GM18867 (cell line): ENCODE measurements around the gene BCAS4.
"Not testable (repeated sequence)": the region's sequence is repeated elsewhere in the genome, so short reads cannot be mapped to it uniquely, and the experiment has no call there.

Source experiments
- ATAC-seq: cut with Tn5 transposase; IDR thresholded peaks from one replicate; pipeline ENCODE4 v1.9.1; 2021; ENCODE audit warnings: mild to moderate bottlenecking, moderate library complexity; ENCODE audit not compliant: unreplicated experiment

The BCAS4 gene, protein sequence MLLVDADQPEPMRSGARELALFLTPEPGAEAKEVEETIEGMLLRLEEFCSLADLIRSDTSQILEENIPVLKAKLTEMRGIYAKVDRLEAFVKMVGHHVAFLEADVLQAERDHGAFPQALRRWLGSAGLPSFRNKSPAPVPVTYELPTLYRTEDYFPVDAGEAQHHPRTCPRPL

DNA sequence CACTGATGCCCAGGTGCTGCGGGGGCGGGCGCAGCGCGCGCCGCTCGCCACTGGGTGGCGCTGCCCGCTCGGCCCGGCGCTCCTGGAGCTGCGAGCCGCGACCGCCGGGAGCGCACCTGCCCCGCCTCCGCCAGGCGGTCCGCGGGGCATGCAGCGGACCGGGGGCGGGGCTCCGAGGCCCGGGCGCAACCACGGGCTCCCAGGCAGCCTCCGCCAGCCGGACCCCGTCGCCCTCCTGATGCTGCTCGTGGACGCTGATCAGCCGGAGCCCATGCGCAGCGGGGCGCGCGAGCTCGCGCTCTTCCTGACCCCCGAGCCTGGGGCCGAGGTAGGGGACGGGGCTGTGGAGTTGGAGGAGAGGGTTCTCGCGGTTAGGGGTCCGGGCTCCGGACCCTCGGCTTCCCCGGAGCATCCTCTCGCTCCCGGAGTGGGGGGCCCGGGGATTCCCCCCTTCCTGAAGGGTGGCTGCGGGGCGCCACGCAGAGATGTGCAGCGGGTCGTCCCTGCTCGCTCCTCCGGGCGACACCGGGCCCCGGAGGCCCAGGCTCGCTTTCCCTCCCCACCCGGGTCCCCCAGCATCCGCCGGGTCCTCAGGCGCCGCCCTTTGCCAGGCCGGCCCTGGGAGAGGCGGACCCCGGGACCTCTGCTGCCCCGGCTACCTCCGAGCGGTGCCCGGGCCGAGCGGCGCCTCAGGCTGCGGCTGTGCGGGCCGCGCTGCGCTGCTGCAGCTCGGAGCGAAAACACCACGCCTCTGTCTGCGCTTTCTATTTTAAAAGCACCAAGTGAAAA lies at the start of gene BCAS4:
BCAS4 (plus strand) TSS at position 216 of the 789 bp plus-strand sequence; CDS start at position 239, 23 bp downstream.
- peak; percentile 69 for ATAC-seq

DNA sequence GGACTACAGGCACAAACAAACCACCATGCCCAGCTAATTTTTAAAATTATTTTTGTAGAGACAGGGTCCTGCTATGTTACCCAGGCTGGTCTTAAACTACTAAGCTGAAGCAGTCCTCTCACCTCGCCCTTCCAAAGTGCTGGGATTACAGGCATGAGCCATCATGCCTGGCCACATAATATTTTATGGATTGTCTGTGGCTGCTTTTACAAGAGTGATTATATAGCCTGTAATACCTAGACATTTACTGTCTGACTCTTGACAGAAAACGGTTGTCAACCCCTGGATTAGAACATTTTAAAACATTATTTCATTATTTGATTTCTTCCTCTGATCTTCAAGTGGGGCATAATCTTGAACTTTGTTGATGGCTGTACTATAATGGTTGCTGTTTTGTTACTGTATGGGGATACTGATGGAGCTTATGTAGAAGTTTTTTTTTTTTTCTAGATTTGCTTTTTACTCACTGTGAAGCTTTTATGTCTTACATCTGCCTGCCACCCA lies 49.2 kb upstream of the BCAS4 start:
- ATAC-seq: no peak

DNA sequence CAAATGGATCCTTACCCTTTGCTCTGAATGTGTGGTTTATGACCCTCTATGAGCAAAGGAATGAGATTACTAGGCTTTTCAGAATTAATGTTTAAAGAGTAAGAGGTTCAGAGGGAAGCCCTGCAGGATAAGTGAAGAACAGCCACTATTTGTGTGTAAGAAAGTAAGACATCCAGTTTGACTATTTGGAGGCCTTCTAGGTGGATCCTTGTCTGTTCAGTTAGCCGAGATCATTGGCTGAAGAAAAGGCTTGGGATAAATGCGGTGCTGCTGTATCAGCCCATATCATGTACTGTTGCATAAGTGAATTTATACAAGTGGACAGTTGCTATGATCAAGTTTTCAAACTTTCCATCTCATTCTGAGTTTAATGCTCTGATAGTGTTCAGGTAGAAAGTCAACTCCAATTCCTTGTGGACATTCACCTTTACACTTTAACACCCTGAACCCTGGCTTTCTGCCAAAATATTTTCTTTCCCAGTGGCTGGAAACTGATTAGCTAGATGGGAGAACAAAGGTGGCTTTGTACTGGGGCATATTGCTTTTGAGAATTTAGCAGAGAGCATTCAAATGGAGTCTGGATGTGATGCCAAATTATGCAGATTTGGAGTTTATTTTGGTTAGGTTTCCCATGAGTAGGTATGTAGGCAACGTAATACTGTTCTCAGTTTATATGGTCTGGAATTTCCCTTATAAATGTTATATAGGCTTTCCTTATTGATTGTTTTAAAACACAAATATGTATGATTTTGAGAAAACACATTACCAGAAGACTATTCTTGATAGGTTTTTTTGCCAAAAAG lies 48.5 kb upstream of the BCAS4 start:
- ATAC-seq: no peak

DNA sequence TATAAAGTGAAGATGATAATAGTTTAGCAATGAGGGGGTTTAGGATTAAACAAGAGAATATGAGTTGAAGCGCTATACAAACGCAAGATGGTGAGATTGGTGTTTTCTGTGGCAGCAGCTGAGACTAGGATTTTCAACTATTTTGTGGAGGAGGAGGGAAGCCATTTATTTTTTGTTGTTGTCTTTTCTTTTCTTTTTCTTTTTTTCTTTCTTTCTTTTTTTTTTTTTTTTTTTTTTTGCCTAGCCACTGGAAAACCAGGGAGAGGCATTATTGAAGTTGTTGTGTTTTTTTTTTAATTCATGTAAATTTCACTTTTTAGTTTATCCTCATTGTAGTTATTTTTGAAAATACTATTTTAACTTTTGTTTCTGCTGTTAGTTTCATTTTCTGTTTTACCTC lies 47.6 kb upstream of the BCAS4 start:
- no peak for ATAC-seq

DNA sequence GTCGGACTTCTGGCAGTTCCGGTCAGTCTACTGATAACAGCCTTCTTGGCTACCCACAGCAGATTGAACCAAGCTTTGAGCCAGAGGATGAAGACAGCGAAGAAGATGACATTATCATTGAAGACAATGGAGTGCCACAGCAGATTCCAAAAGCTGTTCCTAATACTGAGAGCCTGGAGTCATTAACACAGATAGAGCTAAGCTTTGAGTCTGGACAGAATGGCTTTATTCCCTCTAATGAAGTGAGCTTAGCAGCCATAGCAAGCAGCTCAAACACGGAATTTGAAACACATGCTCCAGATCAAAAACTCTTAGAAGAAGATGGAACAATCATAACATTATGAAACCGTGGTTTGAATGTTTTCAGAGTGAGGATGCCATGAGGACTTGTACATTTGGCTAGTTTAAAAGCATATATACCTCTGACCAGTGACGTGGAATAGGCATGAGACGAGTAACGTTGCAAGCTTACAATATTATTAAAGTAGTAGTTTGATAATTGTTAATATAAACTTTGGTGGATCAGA lies 44.7 kb upstream of the BCAS4 start:
- no peak for ATAC-seq

DNA sequence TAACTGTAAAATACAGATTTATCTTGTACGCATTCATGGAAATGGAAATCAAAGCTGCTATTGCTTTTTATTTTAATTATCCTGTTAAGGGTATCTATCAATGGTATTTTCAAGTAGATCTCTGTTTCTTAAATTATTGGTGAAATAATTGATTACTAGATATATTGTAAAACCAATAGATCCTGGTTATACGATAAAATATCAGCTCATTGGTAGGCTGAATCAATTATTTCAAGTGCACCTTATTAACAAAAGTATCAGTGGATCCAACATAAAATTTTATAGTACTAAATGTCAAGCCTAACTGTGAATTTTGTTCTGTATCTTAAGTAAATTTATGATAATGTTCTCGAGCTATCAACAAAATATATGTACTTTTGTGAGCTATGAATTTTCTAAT lies 41.7 kb upstream of the BCAS4 start:
- no peak for ATAC-seq

DNA sequence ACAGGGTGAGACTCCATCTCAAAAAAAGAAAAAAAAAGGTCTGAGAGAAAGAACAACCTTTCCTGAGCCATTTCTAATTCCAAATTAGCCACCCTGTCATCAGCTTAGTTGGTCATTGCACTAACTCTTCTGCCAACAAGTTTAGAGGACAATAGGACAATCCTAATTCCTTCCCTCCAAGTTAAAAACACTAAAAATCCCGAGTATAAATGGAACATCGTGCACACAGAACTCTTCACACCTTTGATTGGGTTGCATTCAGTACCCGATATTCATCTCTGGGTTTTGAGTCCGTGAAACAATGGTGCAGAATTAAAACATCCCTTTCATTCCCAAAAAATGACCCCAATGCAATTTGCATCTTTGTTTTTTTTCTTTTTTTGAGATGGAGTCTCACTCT lies 40.4 kb upstream of the BCAS4 start:
- ATAC-seq: no peak

GRCh38 chr20:50756447-50756846 lies 38.4 kb upstream of the BCAS4 start:
- ATAC-seq: no peak

- no peak for ATAC-seq
Measured at GRCh38 chr20:50758469-50758868, 36.4 kb upstream of the BCAS4 start.

- no peak for ATAC-seq
Measured at GRCh38 chr20:50758992-50759391, 35.9 kb upstream of the BCAS4 start.

DNA sequence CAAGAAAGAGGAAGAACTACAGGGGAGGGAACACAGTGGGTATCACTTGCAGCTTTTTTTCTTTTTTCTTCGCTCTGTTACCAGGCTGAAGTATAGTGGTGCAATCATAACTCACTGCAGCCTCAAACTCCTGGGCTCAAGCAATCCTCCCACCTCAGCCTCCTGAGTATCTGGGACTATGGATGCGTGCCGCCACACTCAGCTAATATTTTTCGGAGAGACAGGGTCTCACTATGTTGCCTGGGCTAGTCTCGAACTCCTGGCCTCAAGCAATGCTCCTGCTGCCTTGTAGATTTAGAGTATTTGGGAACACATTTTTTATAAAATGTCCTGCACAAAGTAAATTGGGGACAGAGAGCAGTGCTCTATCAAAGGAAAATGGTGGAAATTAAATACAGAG lies 35.2 kb upstream of the BCAS4 start:
- ATAC-seq: no peak

- ATAC-seq: no peak
Measured at GRCh38 chr20:50762045-50762422, 32.8 kb upstream of the BCAS4 start.

DNA sequence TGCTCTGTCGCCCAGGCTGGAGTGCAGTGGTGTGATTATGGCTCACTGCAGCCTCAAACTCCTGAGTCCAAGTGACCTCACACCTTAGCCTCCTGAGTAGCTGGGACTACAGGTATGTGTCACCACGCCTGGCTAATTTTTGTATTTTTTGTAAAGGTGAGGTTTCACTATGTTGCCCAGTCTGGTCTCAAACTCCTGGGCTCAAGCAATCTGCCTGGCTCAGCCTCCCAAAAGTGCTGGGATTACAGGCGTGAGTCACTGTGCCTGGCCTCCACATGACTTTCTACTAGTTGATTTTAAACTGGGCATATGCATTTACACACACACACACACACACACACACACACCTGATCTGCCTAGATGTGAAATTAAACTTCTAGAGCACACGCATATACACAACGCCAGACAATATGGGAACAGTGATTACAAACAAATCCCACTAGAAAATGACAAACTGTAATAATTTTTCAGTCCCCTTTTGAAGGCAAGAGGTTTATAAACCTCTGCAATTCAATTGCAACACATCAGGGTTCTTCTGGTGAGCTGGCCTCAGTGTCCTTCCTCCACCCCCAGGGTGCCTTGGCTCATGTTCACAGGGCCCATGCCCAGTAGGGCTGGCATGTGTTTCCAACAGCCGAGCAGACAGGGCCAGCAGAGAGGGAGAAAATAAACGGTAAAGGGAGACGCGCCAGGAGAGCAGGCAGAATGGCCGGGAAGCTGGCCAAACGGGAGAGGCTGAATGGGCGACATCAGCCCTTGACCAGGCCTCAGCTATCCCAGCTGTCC lies 32.2 kb upstream of the BCAS4 start:
- ATAC-seq: no peak

DNA sequence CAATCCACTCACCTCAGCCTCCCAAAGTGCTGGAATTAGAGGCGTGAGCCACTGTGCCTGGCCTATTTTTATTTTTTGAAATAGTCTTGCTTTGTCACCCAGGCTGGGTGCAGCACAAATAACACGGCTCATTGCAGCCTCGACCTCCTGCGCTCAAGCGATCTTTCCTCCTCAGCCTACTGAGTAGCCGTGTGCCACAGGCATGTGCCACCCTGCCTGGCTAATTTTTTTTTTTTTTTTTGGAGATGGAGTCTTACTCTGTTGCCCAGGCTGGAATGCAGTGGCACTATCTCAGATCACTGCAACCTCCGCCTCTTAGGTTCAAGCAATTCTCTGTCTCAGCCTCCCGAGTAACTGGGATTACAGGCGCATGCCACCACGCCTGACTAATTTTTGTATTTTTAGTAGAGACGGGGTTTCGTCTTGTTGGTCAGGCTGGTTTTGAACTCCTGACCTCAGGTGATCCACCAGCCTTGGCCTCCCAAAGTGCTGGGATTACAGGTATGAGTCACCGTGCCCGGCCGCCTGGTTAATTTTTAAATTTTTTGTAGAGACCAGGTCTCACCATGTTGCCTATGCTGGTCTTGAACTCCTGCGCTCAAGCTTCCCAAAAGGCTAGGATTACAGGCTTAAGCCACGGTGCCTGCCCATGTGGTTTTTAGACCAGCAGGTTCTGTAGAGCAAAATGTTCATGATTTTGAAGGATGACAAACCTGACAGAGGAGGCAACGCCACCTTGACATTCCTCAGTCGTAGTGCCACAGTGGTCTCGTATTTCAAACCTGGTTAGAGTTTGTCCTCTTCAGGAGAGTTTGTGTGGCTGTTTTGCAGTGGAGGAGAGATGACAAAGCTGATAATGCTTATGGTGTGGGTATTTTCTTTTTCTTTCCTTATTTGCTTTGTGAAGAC lies 31.1 kb upstream of the BCAS4 start:
- not testable (repeated sequence) for ATAC-seq

DNA sequence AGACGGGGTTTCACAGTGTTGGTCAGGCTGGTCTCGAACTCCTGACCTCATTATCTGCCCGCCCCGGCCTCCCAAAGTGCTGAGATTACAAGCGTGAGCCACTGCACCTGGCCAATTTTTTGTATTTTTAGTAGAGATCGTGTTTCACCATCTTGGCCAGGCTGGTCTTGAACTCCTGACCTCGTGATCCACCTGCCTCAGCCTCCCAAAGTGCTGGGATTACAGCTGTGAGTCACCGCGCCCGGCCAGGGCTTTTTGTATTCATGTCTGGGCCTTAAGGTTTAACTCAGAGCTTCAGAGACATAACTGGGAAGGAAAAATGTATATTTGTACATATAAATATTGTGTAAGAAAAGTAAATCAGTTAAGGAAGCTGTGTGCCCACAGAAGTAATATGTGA lies 29.6 kb upstream of the BCAS4 start:
- not testable (repeated sequence) for ATAC-seq

- no peak for ATAC-seq
Measured at GRCh38 chr20:50765674-50766073, 29.2 kb upstream of the BCAS4 start.

- not testable (repeated sequence) for ATAC-seq
Measured at GRCh38 chr20:50766955-50767809, 27.7 kb upstream of the BCAS4 start.

GRCh38 chr20:50768991-50769390 lies 25.9 kb upstream of the BCAS4 start:
- not testable (repeated sequence) for ATAC-seq
